ENCODE data around the gene DGKE.

Gene DGKE

DNA sequence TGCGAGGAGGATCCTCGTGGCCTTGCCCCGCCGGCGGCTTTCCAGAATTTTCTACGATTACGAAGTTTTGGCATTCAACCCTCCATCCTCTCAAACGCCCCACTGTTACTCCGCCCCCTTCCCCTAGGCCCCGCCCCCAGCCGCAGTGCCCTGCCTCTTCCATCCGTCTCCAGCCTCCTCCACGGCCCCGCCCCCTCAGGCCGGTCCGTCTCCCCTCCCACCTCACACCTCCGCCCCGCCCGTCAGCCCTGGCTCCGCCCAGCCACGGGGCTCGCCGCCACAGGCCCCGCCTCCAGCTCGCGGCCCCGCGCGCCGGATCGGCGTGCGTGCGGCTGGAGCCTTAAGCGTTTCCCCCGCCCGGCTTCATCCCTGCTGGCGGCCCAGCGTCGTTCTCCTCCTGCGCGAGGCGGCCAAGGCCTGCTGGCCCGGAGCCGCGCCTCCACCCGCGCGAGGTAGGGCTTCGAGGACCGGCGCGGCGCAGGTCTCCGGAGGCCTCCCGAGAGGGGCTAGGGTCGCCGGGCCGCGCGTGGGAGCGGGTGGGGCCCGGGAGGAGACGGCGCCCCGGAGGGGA, at the start of gene DGKE, which contains the start of gene C17orf67:
Gene DGKE (plus strand): TSS at position 343 of the 571 bp plus-strand sequence. CDS start 645 bp downstream, outside the sequence.
Gene C17orf67 (minus strand): TSS at position 112 of the 571 bp plus-strand sequence. CDS start 18,110 bp downstream, outside the sequence.
- peak; percentile 87 for DNase-seq

- peak; percentile 25 for DNase-seq
Measured at GRCh38 chr17:56785405-56785804, 48.5 kb upstream of the DGKE start.

- no peak for DNase-seq
Measured at GRCh38 chr17:56785997-56786680, 47.8 kb upstream of the DGKE start.

GRCh38 chr17:56786989-56787482, 46.9 kb upstream of the DGKE start:
- no peak for DNase-seq

- no peak for DNase-seq
Measured at GRCh38 chr17:56792267-56792666, 41.7 kb upstream of the DGKE start.

DNA sequence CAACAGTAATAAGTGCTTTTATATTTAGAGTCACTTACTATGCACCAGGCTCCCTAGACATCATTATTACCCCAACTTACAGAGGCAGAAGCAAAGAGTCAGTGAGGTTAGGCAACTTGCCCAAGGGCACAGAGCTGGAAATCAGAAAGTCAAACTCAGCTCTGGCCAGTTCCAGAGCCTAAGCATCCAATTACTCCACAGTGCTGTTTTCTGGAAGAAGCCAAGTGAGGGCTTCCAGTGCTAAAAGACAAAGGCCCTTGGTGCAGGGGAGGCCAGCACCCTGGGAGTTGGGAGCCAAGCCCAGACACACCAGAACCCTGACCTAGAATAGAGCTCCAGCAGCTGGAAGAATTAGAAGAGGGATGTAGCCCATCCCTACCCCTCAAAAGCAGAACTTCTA, 40.4 kb upstream of the DGKE start:
- DNase-seq, result no peak

DNA sequence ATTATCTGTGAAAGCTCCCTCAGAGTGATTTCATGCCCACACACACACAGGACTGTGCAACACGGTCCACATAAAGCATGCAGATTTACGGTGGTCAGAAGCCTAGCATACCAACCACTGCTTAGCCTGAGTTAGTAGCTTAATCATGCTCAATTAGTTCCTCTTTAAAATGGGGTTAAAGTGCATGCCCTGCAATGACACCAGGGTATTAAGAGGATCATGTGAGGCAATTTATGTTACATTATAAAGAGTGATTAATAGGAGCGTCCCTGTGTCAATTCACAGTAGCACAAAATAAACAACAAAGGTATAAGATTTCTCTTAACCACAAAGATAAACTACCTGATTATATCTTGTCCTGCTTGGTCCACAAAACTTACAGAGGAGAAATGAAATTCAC, 40.0 kb upstream of the DGKE start:
- DNase-seq, result no peak

- DNase-seq, result no peak
Measured at GRCh38 chr17:56795221-56795865, 38.6 kb upstream of the DGKE start.

DNA sequence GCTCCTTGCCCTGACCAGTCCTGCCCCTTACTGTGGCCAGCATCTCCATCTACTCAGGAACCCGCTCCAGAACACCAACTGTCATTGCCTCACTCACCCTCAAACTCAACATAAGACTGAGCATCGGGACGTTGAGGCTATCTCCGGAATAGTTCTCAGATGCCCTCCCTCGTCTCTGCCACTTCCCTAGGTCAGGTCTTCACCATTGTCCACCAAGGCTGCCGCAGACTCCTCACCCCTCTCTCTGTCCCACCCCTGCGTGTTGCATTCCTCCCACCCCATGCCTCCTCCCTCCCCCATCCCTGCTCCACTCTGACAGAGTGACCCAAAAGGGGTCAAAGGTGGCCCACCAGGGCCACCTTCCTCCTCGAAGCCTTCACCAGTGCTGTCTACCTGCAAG, 37.4 kb upstream of the DGKE start:
- DNase-seq, result no peak

DNA sequence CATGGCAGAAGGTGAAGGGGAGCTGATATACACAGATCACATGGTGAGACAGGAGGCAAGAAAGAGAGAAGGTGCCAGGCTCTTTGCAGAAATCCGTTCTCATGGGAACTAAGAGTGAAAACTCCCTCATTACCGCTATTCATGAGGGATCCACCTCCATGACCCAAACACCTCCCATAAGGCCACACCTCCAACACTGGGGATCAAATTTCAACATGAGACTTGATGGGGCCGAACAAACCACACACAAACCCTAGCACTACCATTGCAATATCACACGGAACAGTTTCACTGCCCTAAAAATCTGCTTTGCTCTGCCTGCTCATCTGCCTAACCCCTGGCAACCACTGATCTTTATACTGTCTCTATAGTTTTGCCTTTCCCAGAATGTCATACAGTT, 35.0 kb upstream of the DGKE start:
- DNase-seq, result no peak

DNA sequence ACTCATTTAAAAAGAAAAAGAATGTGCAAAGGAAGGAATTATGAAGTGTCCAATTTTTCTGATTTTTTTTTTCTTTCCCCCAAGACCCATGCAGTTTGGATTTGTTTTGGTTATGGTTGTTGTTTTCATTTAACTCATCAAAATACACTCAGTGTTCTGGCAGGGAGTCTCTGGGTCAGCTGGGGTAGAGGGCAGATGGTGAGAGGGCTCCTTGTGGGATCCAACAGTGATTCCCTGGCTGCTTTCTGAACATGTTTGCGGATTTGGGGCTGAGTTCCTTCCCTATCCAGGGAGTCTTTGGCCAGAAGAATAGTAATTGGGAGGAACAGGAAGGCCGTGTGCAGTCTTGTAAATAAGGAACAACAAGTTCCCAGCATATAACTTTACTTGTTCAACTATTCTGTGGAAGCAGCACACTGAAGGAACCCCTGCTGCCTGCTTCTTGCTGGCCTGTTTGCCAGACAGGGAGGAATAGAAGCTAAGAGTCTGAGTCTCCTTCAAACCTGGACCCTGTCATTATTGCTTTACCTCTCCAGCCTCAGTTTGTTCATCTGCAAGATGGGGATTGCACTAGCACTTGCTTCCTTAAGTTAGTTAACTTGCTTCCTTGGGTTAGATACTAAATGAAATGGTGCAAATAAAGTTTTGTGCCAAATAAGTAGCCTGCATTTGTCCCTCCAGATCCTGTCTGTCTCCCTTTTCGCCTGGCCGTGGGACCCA, 32.3 kb upstream of the DGKE start:
- no peak for DNase-seq

- DNase-seq, result no peak
Measured at GRCh38 chr17:56803071-56803470, 30.9 kb upstream of the DGKE start.

GRCh38 chr17:56804454-56804853, 29.5 kb upstream of the DGKE start:
- no peak for DNase-seq

DNA sequence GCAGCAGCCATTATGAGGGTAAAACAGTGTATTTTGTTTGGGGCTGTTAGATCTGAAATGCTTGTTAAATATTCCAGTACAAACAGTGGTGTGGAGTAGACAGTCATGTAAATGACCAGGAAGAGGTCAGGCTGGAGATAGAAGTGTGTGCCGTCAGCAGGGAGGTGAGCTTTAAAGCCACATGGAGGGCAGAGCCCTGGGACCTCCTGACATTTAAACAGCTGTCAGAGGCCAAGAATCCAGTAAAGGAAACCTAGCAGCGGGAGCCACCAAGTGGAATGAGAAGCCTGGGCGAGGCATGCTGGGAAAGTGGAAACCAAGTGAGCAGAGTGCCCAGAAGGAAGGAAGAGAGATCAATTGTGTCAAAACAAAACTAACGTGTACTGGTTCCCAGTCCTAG, 27.0 kb upstream of the DGKE start:
- DNase-seq, result no peak

DNA sequence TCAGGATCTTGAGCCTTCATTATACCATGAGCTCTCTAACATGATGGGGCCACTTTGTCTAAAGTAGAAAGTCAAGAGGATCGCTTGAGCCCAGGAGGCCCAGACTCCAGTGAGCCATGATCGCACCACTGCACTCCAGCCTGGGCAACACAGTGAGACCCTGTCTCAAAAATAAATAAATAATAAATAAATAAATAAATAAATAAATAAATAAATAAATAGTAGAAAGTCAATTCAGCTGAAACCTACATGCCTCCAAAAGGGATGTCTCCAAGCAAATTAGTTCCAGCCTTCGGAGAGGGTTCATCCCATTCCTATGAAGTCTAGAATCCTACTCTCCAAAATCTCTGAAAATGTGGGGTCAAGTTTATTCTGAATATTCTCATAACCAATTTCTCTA, 26.2 kb upstream of the DGKE start:
- no peak for DNase-seq

- peak; percentile 83 for DNase-seq
Measured at GRCh38 chr17:56808503-56808902, 25.4 kb upstream of the DGKE start.

GRCh38 chr17:56809106-56809819, 24.7 kb upstream of the DGKE start:
- peak; percentile 91 for DNase-seq

DNA sequence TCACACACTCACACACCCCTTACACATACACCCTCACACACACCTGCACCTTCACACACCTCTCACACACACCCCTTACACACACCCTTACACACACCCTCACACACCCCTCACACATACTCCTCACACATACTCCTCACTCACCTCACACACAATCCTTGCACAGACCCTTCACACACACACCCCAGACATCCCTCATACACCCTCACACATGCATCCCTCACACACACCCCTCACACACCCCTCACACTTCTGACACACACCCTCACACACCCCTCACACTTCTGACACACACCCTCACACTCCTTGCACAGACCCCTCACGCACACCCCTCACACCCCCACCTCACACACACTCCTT, 24.2 kb upstream of the DGKE start:
- no peak for DNase-seq

- DNase-seq, result peak; percentile 91
Measured at GRCh38 chr17:56810343-56810742, 23.6 kb upstream of the DGKE start.

DNA sequence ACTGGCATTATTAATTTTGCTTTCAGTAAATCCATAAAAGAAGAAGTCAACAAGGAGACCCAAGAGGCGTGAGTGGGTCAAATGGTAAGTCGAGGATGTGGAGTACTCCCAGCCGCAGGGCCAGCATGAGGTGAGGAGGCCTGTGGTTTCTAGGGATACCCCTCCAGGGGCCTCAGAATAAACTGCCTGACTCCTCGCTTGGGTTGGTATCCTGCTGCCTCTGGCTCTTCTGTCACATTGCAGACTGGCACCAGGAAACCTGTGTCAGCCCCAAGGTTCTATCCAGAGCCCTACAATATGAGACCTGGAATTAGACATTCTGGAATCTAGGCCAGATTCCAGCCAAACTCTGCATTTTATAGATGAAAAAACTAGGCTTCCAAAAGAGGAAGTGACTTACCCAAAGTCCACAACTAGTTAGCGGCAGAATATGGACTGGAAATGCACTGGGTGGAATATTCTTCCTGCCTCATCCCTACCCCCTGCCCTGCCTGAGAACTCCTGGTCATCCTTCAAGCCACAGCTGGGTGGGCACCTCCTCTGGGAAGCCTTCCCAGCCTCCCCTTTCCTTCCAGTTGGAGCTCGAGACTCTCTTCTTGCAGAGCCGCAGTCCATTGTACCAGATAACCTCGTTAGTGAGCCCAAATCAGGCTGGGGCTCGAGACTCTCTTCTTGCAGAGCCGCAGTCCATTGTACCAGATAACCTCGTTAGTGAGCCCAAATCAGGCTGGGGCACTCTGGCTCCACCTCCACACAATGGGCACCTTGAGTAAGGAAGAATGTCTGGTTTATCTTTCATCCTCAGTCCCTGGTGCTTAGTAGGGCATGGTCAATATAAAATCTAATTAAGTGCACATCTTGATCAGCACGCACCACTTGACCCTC, 22.8 kb upstream of the DGKE start:
- peak; percentile 64 for DNase-seq

DNA sequence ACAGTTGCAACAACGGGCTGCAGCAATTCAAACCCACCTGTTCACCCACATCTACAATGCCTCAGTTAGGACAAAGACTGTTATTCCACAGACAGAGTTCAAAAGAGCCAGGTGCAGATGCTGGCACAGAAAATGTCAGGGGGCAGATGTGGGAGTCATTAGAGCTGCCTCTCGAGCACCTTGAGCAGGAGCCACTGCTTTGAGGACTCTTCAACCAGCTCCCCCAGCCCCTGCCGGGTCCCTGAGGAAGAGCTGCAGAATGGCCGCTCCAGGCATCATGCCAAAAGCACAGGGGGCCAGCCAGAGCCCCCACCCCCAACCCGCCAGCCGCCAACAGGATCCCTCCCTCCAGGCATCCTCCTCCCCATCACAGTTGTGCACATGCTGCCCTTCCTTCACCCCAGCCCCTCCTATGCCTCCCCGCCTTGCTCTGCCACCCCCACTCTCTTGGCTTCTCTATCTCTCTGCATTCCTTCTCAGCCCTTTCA, 21.0 kb upstream of the DGKE start:
- no peak for DNase-seq

GRCh38 chr17:56815711-56816110, 18.2 kb upstream of the DGKE start:
- DNase-seq, result no peak

Data from NCI-H1694 treated with DMSO at 0.1 percent for 48 hours (cell line).